GM18498 (cell line): ENCODE results near the gene APOL2.

Experiments
- ATAC-seq: cut with Tn5 transposase; IDR thresholded peaks from one replicate; pipeline ENCODE4 v1.9.1; 2021; ENCODE audit warnings: mild to moderate bottlenecking, moderate library complexity; ENCODE audit not compliant: unreplicated experiment

The APOL2 gene

GRCh38 chr22:36180038-36180880, 59.1 kb downstream of the APOL2 start:
- ATAC-seq: no peak

GRCh38 chr22:36177160-36177559, 62.2 kb downstream of the APOL2 start:
- no peak for ATAC-seq
